GM21367 (cell line): Measurements from ENCODE around the gene ZNF488.

Experiments
- ATAC-seq: cut with Tn5 transposase; IDR thresholded peaks from one replicate; pipeline ENCODE4 v1.9.1; 2021; ENCODE audit not compliant: unreplicated experiment

ZNF488 gene

GRCh38 chr10:47367646-47368045 is 16.4 kb downstream of the ZNF488 start:
- ATAC-seq: no peak

- no peak for ATAC-seq
These were observed 17.2 kb downstream of the ZNF488 start for GRCh38 chr10:47366731-47367460.

- no peak for ATAC-seq
These were observed 17.9 kb downstream of the ZNF488 start for GRCh38 chr10:47366181-47366631.

GRCh38 chr10:47365431-47366180 is 18.5 kb downstream of the ZNF488 start:
- ATAC-seq: no peak

GRCh38 chr10:47364911-47365310 is 19.2 kb downstream of the ZNF488 start:
- ATAC-seq: no peak

GRCh38 chr10:47364366-47364765 is 19.7 kb downstream of the ZNF488 start:
- ATAC-seq: no peak

- no peak for ATAC-seq
These were observed 20.3 kb downstream of the ZNF488 start for GRCh38 chr10:47363781-47364180.

- ATAC-seq: no peak
These were observed 21.9 kb downstream of the ZNF488 start for GRCh38 chr10:47362199-47362598.

GRCh38 chr10:47361293-47361692 is 22.8 kb downstream of the ZNF488 start:
- ATAC-seq: no peak

- ATAC-seq: no peak
These were observed 23.6 kb downstream of the ZNF488 start for GRCh38 chr10:47360419-47361040.

- ATAC-seq: no peak
These were observed 24.3 kb downstream of the ZNF488 start for GRCh38 chr10:47359626-47360418.

- ATAC-seq: no peak
These were observed 25.0 kb downstream of the ZNF488 start for GRCh38 chr10:47359101-47359500.

- ATAC-seq: no peak
These were observed 25.6 kb downstream of the ZNF488 start for GRCh38 chr10:47358457-47358856.

GRCh38 chr10:47357911-47358310 is 26.2 kb downstream of the ZNF488 start:
- no peak for ATAC-seq

- no peak for ATAC-seq
These were observed 26.9 kb downstream of the ZNF488 start for GRCh38 chr10:47357131-47357582.

GRCh38 chr10:47356708-47357107 is 27.4 kb downstream of the ZNF488 start:
- no peak for ATAC-seq

- no peak for ATAC-seq
These were observed 29.2 kb downstream of the ZNF488 start for GRCh38 chr10:47354900-47355299.

GRCh38 chr10:47354165-47354564 is 29.9 kb downstream of the ZNF488 start:
- ATAC-seq: no peak

- ATAC-seq: no peak
These were observed 30.7 kb downstream of the ZNF488 start for GRCh38 chr10:47353351-47353750.

- ATAC-seq: no peak
These were observed 31.9 kb downstream of the ZNF488 start for GRCh38 chr10:47351899-47352815.
